GM18505 (cell line): ENCODE data around the gene GNPDA1.

Experiments
- ATAC-seq: cut with Tn5 transposase; IDR thresholded peaks from one replicate; pipeline ENCODE4 v1.9.1; 2021; ENCODE audit not compliant: unreplicated experiment
- POLR2A ChIP-seq: IDR thresholded peaks from 4 replicates; pipeline ENCODE4 v1.6.1; 2011; ENCODE audit warnings: borderline replicate concordance; ENCODE audit not compliant: insufficient read depth, insufficient read length; ENCODE audit errors: extremely low read depth

Gene GNPDA1

GRCh38 chr5:141960449-141961323, 52.1 kb downstream of the GNPDA1 start:
- peak; percentile 91 for ATAC-seq
- TF ChIP-seq POLR2A = no peak

DNA sequence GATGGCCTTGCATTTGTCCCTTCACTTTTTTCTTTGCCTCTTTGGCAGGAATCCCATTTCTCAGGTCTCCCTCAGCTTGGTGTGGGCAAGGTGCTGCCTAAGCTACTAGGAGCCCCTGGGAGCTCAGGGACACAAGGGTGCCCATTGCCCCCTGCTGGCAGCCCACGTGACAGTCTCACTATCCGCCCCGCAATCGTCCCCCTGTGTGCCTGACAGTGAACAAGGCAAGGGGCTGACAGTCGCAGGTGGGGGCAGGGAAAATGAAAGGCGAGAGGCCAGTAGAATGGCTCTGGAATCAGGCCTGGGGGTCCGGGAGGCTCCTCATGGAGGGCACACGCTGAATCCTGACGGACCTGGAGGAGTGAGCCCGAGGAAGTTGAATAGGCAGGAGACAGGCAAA, 52.8 kb downstream of the GNPDA1 start:
- no peak for ATAC-seq
- TF ChIP-seq POLR2A = no peak

DNA sequence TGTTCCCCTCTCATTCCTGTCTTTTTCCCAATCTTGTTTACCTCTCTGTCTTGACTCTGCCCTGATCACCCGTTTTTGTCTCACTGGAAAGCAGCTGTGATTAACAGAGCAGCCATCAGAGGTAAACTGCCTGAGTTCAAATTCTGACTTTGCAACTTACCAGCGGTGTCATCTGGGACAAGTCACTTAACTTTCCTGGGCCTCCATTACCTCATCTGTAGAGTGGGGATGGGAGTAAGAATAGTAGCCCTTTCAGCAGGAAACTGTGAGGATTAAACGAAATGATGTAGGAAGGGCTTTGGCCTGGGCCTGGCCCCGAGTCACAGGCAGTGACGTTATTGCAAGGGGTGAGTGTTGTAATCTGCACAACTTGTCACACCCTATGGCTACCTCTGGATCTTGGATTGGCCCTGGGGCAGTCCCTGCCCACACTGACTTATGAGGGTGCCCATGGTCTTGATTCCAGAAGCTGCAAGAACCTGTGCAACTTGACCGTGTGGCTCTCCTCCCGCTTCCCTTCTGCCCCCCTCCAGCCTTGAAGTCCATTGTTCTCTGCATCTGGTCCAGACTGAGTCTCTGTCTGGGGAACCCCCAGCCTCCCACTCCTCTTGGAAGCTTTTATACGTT, 54.2 kb downstream of the GNPDA1 start:
- no peak for ATAC-seq
- TF ChIP-seq POLR2A = no peak

DNA sequence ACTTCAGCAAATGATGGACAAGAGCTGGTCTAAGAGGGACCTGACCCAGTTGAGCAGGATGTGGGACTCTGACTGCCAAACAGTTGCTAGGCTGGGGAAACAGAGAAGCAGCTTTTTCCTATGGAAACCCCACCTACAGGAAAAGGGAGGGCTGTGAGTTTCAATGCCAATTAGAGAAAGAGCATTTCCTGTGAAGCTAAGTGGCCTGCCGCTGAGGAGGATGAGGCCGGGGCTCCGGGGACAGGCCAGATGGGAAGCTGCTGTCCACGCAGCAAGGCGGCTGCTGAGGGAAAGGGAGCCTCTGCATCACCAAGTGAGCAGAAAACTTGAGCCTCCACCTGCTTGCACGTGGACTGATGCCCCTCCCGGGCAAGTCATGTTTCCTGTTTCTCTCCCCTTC, 54.7 kb downstream of the GNPDA1 start, which contains the start of gene PCDH12:
Gene PCDH12 (minus strand): TSS at position 90 of the 400 bp plus-strand sequence. CDS start 351 bp downstream, outside the sequence.
- TF ChIP-seq POLR2A = no peak
- no peak for ATAC-seq

DNA sequence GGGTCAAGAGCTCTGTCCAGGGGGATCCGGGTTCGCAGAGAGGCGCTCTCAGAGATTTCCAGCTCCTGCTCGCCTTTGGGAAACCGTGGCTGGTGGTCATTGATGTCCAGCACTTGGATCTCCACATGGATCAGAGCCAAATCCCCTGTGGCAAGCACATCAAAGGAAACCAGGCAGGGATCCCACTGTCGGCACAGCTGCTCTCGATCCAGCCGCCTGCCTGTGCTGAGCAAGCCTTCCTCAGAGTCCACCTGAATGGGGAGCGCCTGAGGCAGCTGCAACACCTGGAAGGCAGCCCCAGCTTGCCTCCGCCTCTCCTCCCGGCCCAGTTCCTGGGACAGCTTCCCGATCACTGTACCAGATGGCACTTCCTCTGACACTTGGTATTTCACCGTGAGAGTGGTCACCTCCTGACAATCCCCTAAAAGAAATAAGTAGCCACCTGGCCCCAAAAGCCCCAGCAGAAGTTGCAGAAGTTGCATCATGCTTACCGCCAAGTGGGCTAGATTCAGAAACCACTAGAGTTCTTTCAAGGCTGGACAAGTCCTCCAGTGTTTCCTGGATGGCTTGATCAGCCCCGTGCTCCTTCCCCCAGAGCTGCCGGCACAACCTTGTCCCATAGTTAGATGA, 55.3 kb downstream of the GNPDA1 start:
- ATAC-seq = no peak
- TF ChIP-seq POLR2A = no peak

DNA sequence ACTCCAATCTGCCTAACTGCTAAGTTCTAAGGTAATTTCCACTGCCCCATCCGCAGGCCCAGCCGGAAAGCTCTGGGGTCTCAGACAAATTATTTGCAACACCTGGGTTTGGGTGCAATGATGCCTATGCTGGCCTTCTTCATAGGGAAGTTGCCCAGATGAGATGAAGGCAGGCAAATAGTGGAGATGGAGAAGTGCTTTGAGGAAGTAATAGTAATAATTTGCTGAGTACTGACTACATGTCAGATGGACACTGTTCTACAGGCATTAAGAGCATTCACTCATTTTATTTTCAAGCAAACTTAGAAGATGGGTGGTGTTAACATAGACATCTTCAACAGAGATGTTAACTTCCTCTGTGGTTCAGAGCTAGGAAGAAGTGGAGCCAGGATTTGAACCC, 58.6 kb downstream of the GNPDA1 start:
- TF ChIP-seq POLR2A = no peak
- no peak for ATAC-seq

GRCh38 chr5:141952020-141952419, 60.8 kb downstream of the GNPDA1 start:
- TF ChIP-seq POLR2A = no peak
- ATAC-seq = no peak

- no peak for TF ChIP-seq POLR2A
- no peak for ATAC-seq
Observed at GRCh38 chr5:141951332-141951781, 61.5 kb downstream of the GNPDA1 start.
